Endothelial cell (in vitro differentiated cells): ENCODE data around the gene ACOXL. TPM values are rescaled to one million over a fixed set of nuclear protein-coding genes. Genes with fewer than 3 reads are reported as not detected.

Experiments used
- DNase-seq: peaks from one replicate; pipeline ENCODE4 v3.0.0; 2021; ENCODE audit warnings: low spot score
- H3K27ac Mint-ChIP-seq: one replicate; pipeline ENCODE4 v1.8.0; 2021; ENCODE audit warnings: mixed read lengths, inconsistent platforms; ENCODE audit not compliant: unreplicated experiment
- H3K27me3 Mint-ChIP-seq: one replicate; pipeline ENCODE4 v1.8.0; 2021; ENCODE audit warnings: mild to moderate bottlenecking, moderate library complexity, mixed read lengths, inconsistent platforms; ENCODE audit not compliant: unreplicated experiment
- H3K36me3 Mint-ChIP-seq: one replicate; pipeline ENCODE4 v1.8.0; 2021; ENCODE audit warnings: mild to moderate bottlenecking, low read depth, mixed read lengths, inconsistent platforms; ENCODE audit not compliant: unreplicated experiment
- H3K4me1 Mint-ChIP-seq: one replicate; pipeline ENCODE4 v1.8.0; 2021; ENCODE audit warnings: mild to moderate bottlenecking, mixed read lengths, inconsistent platforms; ENCODE audit not compliant: unreplicated experiment
- H3K4me3 Mint-ChIP-seq: one replicate; pipeline ENCODE4 v1.8.0; 2021; ENCODE audit warnings: mild to moderate bottlenecking, mixed read lengths, inconsistent platforms; ENCODE audit not compliant: unreplicated experiment
- H3K9me3 Mint-ChIP-seq: one replicate; pipeline ENCODE4 v1.8.0; 2021; ENCODE audit warnings: mixed read lengths, inconsistent platforms; ENCODE audit not compliant: unreplicated experiment
- total RNA-seq: library from RNA; stranded (reverse); fragmentation: NEBNext Ultra II Directional; extraction: Animal tissue kit (Norgen Biotek cat#: 25700); gene quantifications from one replicate; pipeline ENCODE4 v1.2.1, GENCODE V29; 2021; ENCODE audit not compliant: unreplicated experiment
- TF ChIP-seq, protein P1 (sequence below): fragments of 200-600 bp; sonication (generic); IDR thresholded peaks from one replicate; pipeline ENCODE4 v1.5.0; 2021; ENCODE audit warnings: antibody characterized with exemption; ENCODE audit not compliant: unreplicated experiment

ACOXL gene
- total RNA-seq, 1 donor from 2014 or later = 0.44 TPM

DNA sequence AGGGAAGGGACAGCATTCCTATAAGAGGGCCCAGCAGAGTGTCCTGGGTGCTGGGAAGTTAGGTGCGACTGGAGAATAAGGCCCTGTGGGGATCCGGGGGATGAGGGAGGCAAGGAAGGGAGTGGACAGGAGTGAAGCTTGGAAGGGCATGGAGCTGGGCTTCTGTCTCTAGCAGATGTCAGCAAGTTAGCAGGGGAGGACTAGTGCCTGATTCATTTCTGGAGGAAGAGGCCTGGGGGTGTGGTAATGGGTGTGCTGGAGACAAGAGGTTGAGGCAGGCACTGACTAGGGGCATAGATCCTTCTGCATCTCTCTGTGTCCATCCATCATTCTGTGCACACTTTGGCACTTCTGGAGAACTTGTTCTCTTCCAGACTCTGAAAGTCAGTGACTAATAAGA, 134.7 kb downstream of the ACOXL start:
- peaks cover 3% of the 10 kb centered on the region for H3K4me1 Mint-ChIP-seq
- H3K4me3 Mint-ChIP-seq = no peak overlapping the region
- H3K36me3 Mint-ChIP-seq = peaks cover 4% of the 10 kb centered on the region
- no peaks in the 10 kb centered on the region for H3K9me3 Mint-ChIP-seq
- TF ChIP-seq, protein P1, sequence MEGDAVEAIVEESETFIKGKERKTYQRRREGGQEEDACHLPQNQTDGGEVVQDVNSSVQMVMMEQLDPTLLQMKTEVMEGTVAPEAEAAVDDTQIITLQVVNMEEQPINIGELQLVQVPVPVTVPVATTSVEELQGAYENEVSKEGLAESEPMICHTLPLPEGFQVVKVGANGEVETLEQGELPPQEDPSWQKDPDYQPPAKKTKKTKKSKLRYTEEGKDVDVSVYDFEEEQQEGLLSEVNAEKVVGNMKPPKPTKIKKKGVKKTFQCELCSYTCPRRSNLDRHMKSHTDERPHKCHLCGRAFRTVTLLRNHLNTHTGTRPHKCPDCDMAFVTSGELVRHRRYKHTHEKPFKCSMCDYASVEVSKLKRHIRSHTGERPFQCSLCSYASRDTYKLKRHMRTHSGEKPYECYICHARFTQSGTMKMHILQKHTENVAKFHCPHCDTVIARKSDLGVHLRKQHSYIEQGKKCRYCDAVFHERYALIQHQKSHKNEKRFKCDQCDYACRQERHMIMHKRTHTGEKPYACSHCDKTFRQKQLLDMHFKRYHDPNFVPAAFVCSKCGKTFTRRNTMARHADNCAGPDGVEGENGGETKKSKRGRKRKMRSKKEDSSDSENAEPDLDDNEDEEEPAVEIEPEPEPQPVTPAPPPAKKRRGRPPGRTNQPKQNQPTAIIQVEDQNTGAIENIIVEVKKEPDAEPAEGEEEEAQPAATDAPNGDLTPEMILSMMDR = no peak
- DNase-seq = no peak
- no peak overlapping the region for H3K27ac Mint-ChIP-seq
- peaks cover 2% of the 10 kb centered on the region for H3K27me3 Mint-ChIP-seq

- H3K4me1 Mint-ChIP-seq = peaks cover 6% of the 10 kb centered on the region
- no peaks in the 10 kb centered on the region for H3K9me3 Mint-ChIP-seq
- peaks cover 4% of the 10 kb centered on the region for H3K36me3 Mint-ChIP-seq
- peaks cover 2% of the 10 kb centered on the region for H3K27me3 Mint-ChIP-seq
- no peak for DNase-seq
- TF ChIP-seq, protein P1 = no peak
- H3K4me3 Mint-ChIP-seq = no peak overlapping the region
- H3K27ac Mint-ChIP-seq = no peak overlapping the region
Observed at GRCh38 chr2:110868971-110869370, 136.6 kb downstream of the ACOXL start.

- peaks cover 6% of the 10 kb centered on the region for H3K4me1 Mint-ChIP-seq
- peaks cover 4% of the 10 kb centered on the region for H3K36me3 Mint-ChIP-seq
- TF ChIP-seq, protein P1 = no peak
- DNase-seq = no peak
- H3K27me3 Mint-ChIP-seq = peaks cover 2% of the 10 kb centered on the region
- no peak overlapping the region for H3K27ac Mint-ChIP-seq
- no peaks in the 10 kb centered on the region for H3K9me3 Mint-ChIP-seq
- H3K4me3 Mint-ChIP-seq = no peak overlapping the region
Observed at GRCh38 chr2:110869472-110870446, 137.4 kb downstream of the ACOXL start.

DNA sequence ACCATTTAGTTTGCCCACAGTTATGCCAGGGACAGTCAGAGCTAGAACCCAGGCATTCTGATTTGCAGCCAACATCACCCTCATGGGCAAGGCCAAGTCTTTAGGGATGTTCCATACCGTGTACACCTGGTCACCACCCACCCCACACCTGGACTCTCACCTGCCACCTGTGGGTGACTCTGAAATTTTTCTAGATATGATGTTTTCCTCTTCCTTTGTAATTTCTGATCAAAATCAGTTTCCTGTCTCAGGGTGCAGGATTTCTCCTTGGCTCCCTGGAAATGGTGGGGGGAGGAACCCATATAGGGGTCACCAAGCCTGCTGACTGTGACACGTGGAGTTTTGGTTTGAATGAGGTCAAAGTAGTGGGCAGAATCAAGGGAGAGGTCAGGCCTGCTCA, 138.2 kb downstream of the ACOXL start:
- no peak overlapping the region for H3K27ac Mint-ChIP-seq
- H3K36me3 Mint-ChIP-seq = peaks cover 4% of the 10 kb centered on the region
- no peaks in the 10 kb centered on the region for H3K9me3 Mint-ChIP-seq
- TF ChIP-seq, protein P1 = no peak
- DNase-seq = no peak
- peaks cover 6% of the 10 kb centered on the region for H3K4me1 Mint-ChIP-seq
- H3K27me3 Mint-ChIP-seq = peaks cover 2% of the 10 kb centered on the region
- H3K4me3 Mint-ChIP-seq = no peak overlapping the region

DNA sequence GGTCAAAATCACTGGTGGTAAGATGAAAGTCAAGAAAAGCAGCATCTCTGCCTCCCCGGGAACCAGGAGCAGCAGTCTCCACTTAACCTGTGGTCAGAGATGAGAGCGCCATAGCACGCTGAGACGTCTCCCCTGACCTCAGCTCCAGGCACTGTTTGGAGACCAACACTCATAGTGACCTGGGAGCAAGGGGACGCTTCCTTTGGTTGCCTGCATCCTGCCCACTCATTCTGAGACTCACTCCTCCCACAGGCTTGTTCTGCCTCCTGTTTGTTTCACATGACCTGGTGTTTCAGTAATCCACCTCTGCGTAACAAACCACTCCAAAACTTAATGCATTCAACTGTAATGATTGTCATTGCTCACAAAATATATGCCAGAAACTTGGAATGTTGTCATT, 139.3 kb downstream of the ACOXL start:
- no peak for DNase-seq
- peaks cover 4% of the 10 kb centered on the region for H3K4me1 Mint-ChIP-seq
- H3K27ac Mint-ChIP-seq = no peak overlapping the region
- no peak overlapping the region for H3K4me3 Mint-ChIP-seq
- TF ChIP-seq, protein P1 = no peak
- no peaks in the 10 kb centered on the region for H3K9me3 Mint-ChIP-seq
- peaks cover 2% of the 10 kb centered on the region for H3K27me3 Mint-ChIP-seq
- H3K36me3 Mint-ChIP-seq = peaks cover 4% of the 10 kb centered on the region
